Ovary (tissue), 9 donors: ENCODE measurements around the gene ADAMTS14. TPM values are rescaled to one million over a fixed set of nuclear protein-coding genes. Genes with fewer than 3 reads are reported as not detected.

ENCODE experiments used
- DNase-seq, 5 donors: peaks; one replicate each; pipeline ENCODE4 v3.0.0-alpha.2; 2019 to 2020
- H3K27ac ChIP-seq, 2 donors: fragments of 200-600 bp; one replicate each; pipeline versions ENCODE4 v1.5.1 to v1.8.0; 2019 to 2022
- H3K27me3 ChIP-seq: fragments of 200-600 bp; one replicate; pipeline ENCODE4 v1.8.0; 2022
- H3K36me3 ChIP-seq: fragments of 200-600 bp; sonication (generic); one replicate; pipeline ENCODE4 v1.5.1; 2019
- H3K4me1 ChIP-seq: one replicate; pipeline ENCODE4 v1.8.1; 2013; ENCODE audit warnings: mild to moderate bottlenecking, moderate library complexity; ENCODE audit not compliant: insufficient read depth
- H3K4me3 ChIP-seq: fragments of 200-600 bp; sonication (generic); one replicate; pipeline ENCODE4 v1.5.1; 2017
- H3K9me3 ChIP-seq, 2 donors: fragments of 200-600 bp in 1 of 2; sonication (generic) in 1 of 2; one replicate each; pipeline versions ENCODE4 v1.5.1 to v1.8.1; 2013 to 2019; ENCODE audit warnings: mild to moderate bottlenecking in 1 of 2, moderate library complexity in 1 of 2
- CTCF ChIP-seq, 3 donors: fragments of 450-650 bp in 2 of 3; fragments of 200-600 bp in 1 of 3; IDR thresholded peaks; one replicate each; pipeline versions ENCODE4 v1.5.1 to v1.8.0; 2016 to 2022; ENCODE audit warnings: antibody characterized with exemption in 3 of 3, mild to moderate bottlenecking in 1 of 3
- EP300 ChIP-seq: sonication (generic); formaldehyde crosslinking; IDR thresholded peaks from one replicate; pipeline ENCODE4 v1.6.1; 2017; ENCODE audit warnings: antibody characterized with exemption
- POLR2A ChIP-seq: fragments of 450-650 bp; IDR thresholded peaks from one replicate; pipeline ENCODE4 v1.6.1; 2017; ENCODE audit warnings: antibody characterized with exemption, mild to moderate bottlenecking, moderate library complexity
- WGBS, 3 donors: extraction: QIAGEN DNeasy Blood & Tissue Kit in 1 of 3; methylation state at CpG; one replicate each; pipeline versions ENCODE4 v1.1.5 to v1.1.7; 2013 to 2017; 5-methylcytosine and 5-hydroxymethylcytosine counted together
- intact Hi-C, 4 donors: fragments of 100-400 bp; cut with DNase I; formaldehyde crosslinking; loops; one replicate each; pipeline versions ENCODE4 v1.11.0 to v1.15.1; 2022 to 2023
- polyA plus RNA-seq, 2 donors: library from polyadenylated mRNA; stranded (reverse); fragments of 200-250 nt in 1 of 2; fragments of 350-450 nt in 1 of 2; fragmentation: Illumina TruSeq in 1 of 2; extraction: RNeasy Lipid Tissue Mini Kit (QIAGEN cat#74804) in 1 of 2; gene quantifications; one replicate each; pipeline ENCODE4 v1.2.3, GENCODE V29; 2013 to 2014
- total RNA-seq, 7 donors: library from RNA; depleted of rRNA in 2 of 7; stranded (reverse); fragments of >200 nt in 2 of 7; fragmentation: NEBNext Ultra II Directional in 3 of 7; extraction: Animal tissue kit (Norgen Biotek cat#: 25700) in 3 of 7; gene quantifications; one replicate each; pipeline versions ENCODE4 v1.1.0 to v1.2.4, GENCODE V29; 2016 to 2023
- donor health status: DM: no; HTN: no; CAD: no; lungs with moderate emphysema.
- donor health status: DM: no; HTN: no; CAD: no.
- donor health status: Bipolar disorder and iron deficiency.
- donor health status: DM: yes; HTN: yes; CAD: no.
- donor health status: DM: no; HTN: no; CAD: no.
- donor health status: DM: yes; HTN: yes; CAD: no.

ADAMTS14 gene
- total and polyA plus RNA-seq, 9 donors: 0.07 to 0.75 (median 0.14) TPM; not detected in 3

- no peaks in the 10 kb centered on the region for H3K9me3 ChIP-seq
- H3K36me3 ChIP-seq: no peaks in the 10 kb centered on the region
- no peaks in the 10 kb centered on the region for H3K4me1 ChIP-seq
- H3K27ac ChIP-seq: no peak overlapping the region
- DNase-seq: no peak
- H3K27me3 ChIP-seq: no peaks in the 10 kb centered on the region
- intact Hi-C loops: no loop called here
- 57 to 92% (median 63%) methylated on average over 2 to 3 of the region's 3 CpGs for WGBS, 3 donors
- TF ChIP-seq EP300 (no peak), POLR2A (no peak), CTCF (IDR thresholded peaks at IDR 0.05) (no peak)
- no peak overlapping the region for H3K4me3 ChIP-seq
These were observed 25.2 kb upstream of the ADAMTS14 start for GRCh38 chr10:70647086-70647485.

- Histone ChIP-seq H3K27me3 (no peaks in the 10 kb centered on the region), H3K4me1 (no peaks in the 10 kb centered on the region), H3K36me3 (no peaks in the 10 kb centered on the region), H3K9me3 (no peaks in the 10 kb centered on the region), H3K4me3 (no peak overlapping the region), H3K27ac (no peak overlapping the region)
- no peak for TF ChIP-seq EP300
- TF ChIP-seq CTCF (IDR thresholded peaks at IDR 0.05): no peak
- no peak for TF ChIP-seq POLR2A
- intact Hi-C loops: no loop called here
- no peak for DNase-seq
- WGBS, 3 donors: 92 to 100% (median 93%) methylated on average over 3 of the region's 3 CpGs
These were observed 23.9 kb upstream of the ADAMTS14 start for GRCh38 chr10:70648427-70648826.

GRCh38 chr10:70649526-70649925 lies 22.8 kb upstream of the ADAMTS14 start:
- no peak for DNase-seq
- Histone ChIP-seq H3K27me3 (no peaks in the 10 kb centered on the region), H3K9me3 (no peaks in the 10 kb centered on the region), H3K4me3 (no peak overlapping the region), H3K27ac (no peak overlapping the region), H3K4me1 (no peaks in the 10 kb centered on the region), H3K36me3 (no peaks in the 10 kb centered on the region)
- WGBS, 3 donors: 78 to 91% (median 82%) methylated on average over 4 of the region's 4 CpGs
- no peak for TF ChIP-seq CTCF (IDR thresholded peaks at IDR 0.05)
- TF ChIP-seq POLR2A: no peak
- TF ChIP-seq EP300: no peak
- intact Hi-C loops: no loop called here

GRCh38 chr10:70650104-70650503 lies 22.2 kb upstream of the ADAMTS14 start:
- intact Hi-C loops: no loop called here

More at GRCh38 chr10:70650104-70650503, 22.2 kb upstream of the ADAMTS14 start:
- TF ChIP-seq EP300 (no peak), CTCF (IDR thresholded peaks at IDR 0.05) (no peak), POLR2A (no peak)
- Histone ChIP-seq H3K27ac (no peak overlapping the region), H3K36me3 (no peaks in the 10 kb centered on the region), H3K4me1 (no peaks in the 10 kb centered on the region), H3K4me3 (no peak overlapping the region), H3K27me3 (no peaks in the 10 kb centered on the region), H3K9me3 (no peaks in the 10 kb centered on the region)
- 86 to 94% (median 90%) methylated on average over 3 of the region's 3 CpGs for WGBS, 3 donors
- no peak for DNase-seq
